ENCODE measurements around the gene AK8.

The AK8 gene

DNA sequence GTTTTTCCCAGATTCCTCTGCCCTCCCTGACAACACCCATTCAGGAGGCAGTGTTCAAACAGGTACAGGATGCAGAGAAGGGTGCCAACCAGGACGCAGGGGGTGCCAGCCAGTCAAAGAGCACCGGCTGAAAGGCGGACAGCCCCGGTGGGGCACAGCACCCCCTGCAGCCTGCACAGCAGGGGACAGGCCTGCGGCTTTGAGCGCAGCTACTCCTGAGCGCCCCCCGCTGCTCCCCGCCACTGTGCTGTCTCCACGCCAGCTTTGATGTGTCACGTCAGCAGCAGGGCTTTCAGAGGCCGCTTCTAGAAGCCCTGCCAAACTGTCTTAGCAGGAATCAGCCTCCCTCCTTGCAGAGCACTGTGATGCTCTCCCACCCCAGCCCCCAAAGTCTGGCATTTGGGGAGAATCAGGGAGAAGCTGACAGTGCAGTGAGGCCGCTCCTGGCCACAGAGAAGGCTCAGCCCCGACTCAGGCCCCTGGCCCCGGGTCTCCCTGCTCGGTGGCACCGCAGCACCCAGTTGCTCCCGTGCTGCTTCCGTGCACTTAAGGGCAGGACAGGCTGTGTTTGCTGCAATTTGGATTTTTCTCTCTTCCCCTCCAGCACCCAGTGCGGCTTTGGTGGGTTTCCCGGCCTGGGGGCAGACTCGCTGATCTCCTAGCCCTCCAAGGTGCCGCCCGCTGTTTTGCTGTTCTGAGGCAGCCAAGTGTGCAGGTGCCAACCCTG lies 20.3 kb downstream of the AK8 start:
- peaks cover 3% of the 10 kb centered on the region for H3K27me3 Mint-ChIP-seq
- ATAC-seq (ENCODE audit: low read depth) (no peak), DNase-seq (ENCODE audit: low spot score in 2 of 2) (no peak)

DNA sequence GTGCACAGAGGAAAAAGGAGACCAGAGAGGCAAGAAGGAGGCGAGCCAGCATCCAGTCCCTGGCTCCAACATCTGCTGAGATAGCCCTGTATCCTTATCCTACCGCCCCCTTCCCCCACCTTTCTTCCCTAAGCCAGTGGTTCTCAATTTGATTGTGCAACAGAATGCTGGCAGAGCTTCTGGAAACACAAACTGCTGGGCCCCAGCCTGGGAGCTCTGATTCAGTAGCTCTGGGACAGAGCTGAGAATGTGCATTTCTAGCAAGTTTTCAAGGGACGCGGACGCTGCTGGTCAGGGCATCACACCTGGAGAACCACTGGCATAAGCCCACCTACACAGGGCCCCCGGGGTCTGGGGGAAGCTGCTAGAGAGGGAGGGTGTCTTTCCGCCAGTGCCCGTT lies 21.1 kb downstream of the AK8 start:
- H3K27me3 Mint-ChIP-seq = peaks cover 3% of the 10 kb centered on the region
- no peaks in the 10 kb centered on the region for H3K9me3 Mint-ChIP-seq
- H3K27ac Mint-ChIP-seq = no peak overlapping the region
- H3K4me3 Mint-ChIP-seq = no peak overlapping the region
- no peak for DNase-seq (ENCODE audit: low spot score in 2 of 2)
- no peak for ATAC-seq (ENCODE audit: low read depth)
- peaks cover 1% of the 10 kb centered on the region for H3K36me3 Mint-ChIP-seq
- peaks cover 16% of the 10 kb centered on the region for H3K4me1 Mint-ChIP-seq

More for the DNA sequence above, 20.3 kb downstream of the AK8 start:
- Mint-ChIP-seq H3K27ac (no peak overlapping the region), H3K9me3 (no peaks in the 10 kb centered on the region), H3K4me1 (peaks cover 14% of the 10 kb centered on the region), H3K36me3 (no peaks in the 10 kb centered on the region), H3K4me3 (no peak overlapping the region)

DNA sequence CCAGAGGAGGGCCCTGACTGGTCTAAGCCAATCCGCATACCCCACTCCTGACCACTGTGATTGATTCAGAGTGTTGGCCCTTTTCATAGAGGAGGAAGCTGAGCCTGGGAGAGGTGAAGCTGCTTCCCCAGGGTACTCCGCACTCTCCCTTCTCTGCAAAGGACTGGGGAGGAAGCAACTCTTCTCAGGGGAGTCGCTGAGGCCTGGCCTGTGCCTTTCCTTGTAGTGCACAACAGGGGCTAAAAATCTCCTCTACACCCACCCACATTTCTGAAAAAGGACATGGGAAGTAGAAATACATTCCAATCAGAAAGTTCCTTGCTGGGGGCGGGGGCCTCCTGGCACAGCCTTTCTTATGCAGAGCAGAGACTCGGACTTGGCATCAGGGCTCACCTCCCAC lies 22.2 kb downstream of the AK8 start:
- no peak for ATAC-seq (ENCODE audit: low read depth)
- H3K27me3 Mint-ChIP-seq = peaks cover 3% of the 10 kb centered on the region
- peak overlapping the region; percentile 49 for H3K4me3 Mint-ChIP-seq

DNA sequence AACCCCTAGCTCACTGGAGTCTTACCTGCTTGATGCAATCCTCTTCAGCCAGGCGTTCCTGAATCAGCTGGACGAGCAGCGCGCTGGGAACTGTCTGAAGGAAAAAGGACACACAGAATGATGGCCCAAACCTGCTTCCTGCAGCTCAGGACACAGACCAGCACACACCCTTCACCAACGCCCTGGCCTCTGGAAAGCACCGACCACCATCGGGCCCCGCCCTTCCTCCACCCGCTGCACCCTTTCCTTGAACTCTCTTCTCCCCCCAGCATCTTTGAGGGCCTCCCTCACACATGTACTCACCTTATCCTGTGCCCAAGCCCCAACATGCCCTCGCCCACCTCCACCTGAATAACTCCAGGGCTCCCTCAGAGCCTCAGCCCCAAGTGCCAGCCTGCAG lies 23.3 kb downstream of the AK8 start:
- peak overlapping the region; percentile 82 for H3K27ac Mint-ChIP-seq
- peak overlapping the region; percentile 74 for H3K4me3 Mint-ChIP-seq
- H3K4me1 Mint-ChIP-seq = peaks cover 19% of the 10 kb centered on the region
- H3K36me3 Mint-ChIP-seq = peaks cover 1% of the 10 kb centered on the region
- H3K9me3 Mint-ChIP-seq = no peaks in the 10 kb centered on the region
- no peak for DNase-seq (ENCODE audit: low spot score in 2 of 2)
- ATAC-seq (ENCODE audit: low read depth) = peak; percentile 71
- peaks cover 3% of the 10 kb centered on the region for H3K27me3 Mint-ChIP-seq

More for the DNA sequence above, 22.2 kb downstream of the AK8 start:
- Mint-ChIP-seq H3K4me1 (peaks cover 19% of the 10 kb centered on the region), H3K36me3 (peaks cover 1% of the 10 kb centered on the region), H3K27ac (no peak overlapping the region), H3K9me3 (no peaks in the 10 kb centered on the region)
- no peak for DNase-seq (ENCODE audit: low spot score in 2 of 2)

DNA sequence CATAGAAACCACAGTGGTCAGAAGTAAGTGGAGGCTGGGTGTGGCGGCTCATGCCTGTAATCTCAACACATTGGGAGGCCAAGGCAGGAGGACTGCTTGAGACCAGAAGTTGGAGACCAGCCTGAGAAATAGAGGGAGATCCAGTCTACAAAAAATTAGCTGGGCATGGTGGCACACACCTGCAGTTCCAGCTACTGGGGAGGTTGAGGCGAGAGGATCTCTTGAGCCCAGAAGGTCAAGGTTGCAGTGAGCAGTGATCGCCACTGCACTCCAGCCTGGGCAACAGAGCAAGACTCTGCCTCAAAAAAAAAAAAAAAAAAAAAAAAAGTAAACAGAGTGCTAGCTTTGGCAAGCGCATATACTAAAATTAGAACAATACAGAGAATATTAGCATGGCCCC lies 24.6 kb downstream of the AK8 start:
- Mint-ChIP-seq H3K4me1 (peaks cover 21% of the 10 kb centered on the region), H3K36me3 (peaks cover 1% of the 10 kb centered on the region), H3K4me3 (no peak overlapping the region), H3K9me3 (no peaks in the 10 kb centered on the region), H3K27ac (no peak overlapping the region), H3K27me3 (no peaks in the 10 kb centered on the region)
- no peak for ATAC-seq (ENCODE audit: low read depth)
- DNase-seq (ENCODE audit: low spot score in 2 of 2) = no peak

DNA sequence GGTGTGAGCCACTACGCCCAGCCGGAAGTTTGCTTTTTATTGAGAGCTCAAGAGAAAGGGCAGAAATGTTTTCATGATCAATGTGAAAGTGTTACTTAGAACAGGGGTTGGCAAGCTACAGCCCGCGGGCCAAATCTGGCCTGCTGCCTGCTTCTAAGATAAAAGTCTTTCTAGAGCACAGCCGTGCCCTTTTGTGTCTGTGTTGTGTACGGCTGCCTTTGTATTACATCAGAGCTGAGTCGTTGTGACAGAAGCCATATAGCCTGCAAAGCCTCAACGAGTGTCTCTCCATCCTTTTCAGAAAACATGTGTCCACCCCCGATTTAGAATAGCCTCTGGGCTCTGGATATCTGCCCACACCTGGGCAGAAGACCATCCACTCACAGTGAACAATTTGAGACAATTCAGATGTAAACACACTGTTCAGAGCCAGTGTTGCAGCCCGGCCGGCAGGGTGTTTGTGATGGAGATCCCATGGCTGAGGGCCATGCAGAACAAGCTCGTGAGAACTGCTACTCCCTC lies 28.8 kb downstream of the AK8 start:
- H3K27ac Mint-ChIP-seq = no peak overlapping the region
- H3K27me3 Mint-ChIP-seq = no peaks in the 10 kb centered on the region
- H3K4me3 Mint-ChIP-seq = peak overlapping the region; percentile 64
- DNase-seq (ENCODE audit: low spot score in 2 of 2) (no peak), ATAC-seq (ENCODE audit: low read depth) (no peak)
- H3K36me3 Mint-ChIP-seq = peaks cover 1% of the 10 kb centered on the region
- H3K4me1 Mint-ChIP-seq = peaks cover 9% of the 10 kb centered on the region
- H3K9me3 Mint-ChIP-seq = no peaks in the 10 kb centered on the region

DNA sequence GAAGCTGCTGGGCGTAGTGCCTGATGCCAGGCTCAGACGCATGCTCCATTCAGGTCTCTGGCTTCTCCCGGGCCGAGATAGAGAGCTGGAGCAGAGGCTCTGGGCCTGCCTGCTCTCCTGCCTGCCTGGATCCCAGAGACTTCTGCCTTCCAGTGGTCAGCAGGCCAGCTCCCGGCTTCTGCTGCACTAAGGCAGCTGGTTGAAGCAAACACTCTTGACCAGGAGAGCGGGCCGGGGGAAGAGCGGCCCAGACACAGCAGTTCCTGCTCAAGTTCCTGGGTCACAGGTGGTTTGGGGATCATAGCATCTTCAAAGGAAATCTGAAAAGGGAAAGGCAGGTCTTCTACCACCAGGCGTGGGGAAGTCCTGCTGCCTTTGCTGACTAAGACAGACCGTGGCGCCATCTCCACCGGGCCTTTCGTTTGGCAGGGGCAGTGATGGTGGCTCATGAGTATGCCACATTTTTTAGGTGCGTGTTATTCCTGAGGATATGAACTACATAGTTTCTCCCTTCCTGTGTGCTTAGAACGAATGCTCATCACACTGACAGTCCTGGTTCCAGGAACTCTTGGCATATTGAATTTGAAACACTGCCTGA lies 31.1 kb downstream of the AK8 start:
- H3K36me3 Mint-ChIP-seq = no peaks in the 10 kb centered on the region
- no peak overlapping the region for H3K4me3 Mint-ChIP-seq
- ATAC-seq (ENCODE audit: low read depth) (no peak), DNase-seq (ENCODE audit: low spot score in 2 of 2) (no peak)
- no peak overlapping the region for H3K27ac Mint-ChIP-seq
- H3K27me3 Mint-ChIP-seq = no peaks in the 10 kb centered on the region
- peaks cover 6% of the 10 kb centered on the region for H3K4me1 Mint-ChIP-seq
- no peaks in the 10 kb centered on the region for H3K9me3 Mint-ChIP-seq

DNA sequence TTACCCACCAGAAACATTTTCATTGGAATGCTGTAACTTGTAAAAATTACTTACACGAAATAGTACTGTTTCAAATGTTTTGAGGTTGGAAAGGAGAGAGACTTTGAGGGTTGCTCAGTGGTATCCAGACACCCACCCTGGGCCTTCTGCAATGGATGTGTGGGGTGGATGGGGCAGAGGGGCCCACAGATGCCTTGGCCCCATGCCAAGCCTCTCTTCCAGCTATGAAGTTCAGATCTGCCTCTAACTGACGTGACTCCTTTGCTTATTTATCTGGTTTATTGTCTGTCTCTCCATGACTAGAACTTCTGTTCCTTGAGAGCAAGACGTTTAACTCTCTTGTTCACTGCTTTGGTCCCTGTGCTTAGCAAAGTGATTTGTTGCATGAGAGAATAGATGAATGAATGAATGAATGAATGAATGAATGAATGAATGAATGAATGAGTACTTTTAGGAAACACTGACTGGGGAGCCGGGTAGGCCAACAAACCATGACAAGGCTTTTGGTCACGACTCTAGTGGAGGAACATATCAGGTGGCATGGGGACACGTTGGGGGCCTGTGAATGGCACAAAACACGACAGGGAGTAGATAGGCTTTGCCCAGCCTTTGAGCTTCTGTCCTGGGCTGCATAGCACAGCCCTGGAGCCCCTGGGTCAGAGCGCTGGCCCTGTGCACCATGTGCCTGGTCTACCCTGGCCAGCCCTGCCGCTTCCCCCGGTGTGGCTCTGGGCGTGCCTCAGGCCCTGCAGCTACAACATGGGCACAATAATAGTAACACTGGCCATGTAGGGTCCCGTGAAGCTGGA lies 31.8 kb downstream of the AK8 start:
- H3K36me3 Mint-ChIP-seq = no peaks in the 10 kb centered on the region

DNA sequence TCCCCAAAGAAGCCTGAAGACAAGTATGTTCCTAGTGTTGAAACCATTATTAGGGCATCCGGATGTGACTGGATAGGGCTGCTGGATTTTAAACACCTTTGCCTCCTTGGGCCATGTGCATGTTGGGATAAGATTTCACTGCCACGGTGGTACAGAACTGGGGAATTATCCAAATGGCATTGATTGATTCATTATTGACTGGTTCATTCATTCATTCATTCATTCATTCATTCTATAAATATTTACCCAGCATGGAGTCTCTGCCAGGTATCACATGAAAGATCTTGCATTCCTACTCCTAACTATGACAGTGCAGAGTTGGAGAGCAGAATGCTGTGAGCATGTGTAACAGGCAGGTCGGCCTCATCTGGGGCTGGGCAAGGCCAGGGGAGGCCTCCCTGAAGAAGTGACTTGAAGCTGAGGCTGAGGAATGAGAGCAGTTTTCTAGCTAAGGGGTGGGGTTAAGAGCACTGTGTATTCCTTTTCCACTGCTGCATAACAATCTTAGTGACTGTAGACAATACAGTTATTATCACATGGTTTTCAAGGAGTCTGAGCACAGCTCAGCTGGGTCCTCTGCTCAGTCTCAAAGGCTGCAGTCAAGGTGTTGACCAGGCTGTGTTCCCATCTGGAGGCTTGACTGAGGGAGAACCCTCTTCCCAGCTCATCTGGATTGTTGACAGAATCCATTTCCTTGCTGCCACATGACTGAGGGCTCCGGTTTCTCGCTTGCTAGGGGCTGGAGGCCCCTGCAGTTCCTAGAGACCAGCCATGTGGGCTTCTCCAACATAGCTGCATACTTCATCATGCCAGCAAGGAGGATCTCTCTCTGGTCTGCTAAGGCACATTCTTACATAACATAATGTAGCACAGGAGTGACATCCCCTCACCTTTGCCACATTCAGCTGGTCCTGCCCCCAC lies 35.7 kb downstream of the AK8 start:
- no peak overlapping the region for H3K27ac Mint-ChIP-seq
- H3K27me3 Mint-ChIP-seq = no peaks in the 10 kb centered on the region
- no peaks in the 10 kb centered on the region for H3K9me3 Mint-ChIP-seq
- no peaks in the 10 kb centered on the region for H3K36me3 Mint-ChIP-seq
- no peak for ATAC-seq (ENCODE audit: low read depth)
- DNase-seq (ENCODE audit: low spot score in 2 of 2) = no peak
- H3K4me1 Mint-ChIP-seq = no peaks in the 10 kb centered on the region
- H3K4me3 Mint-ChIP-seq = no peak overlapping the region

More for the DNA sequence above, 31.8 kb downstream of the AK8 start:
- H3K4me1 Mint-ChIP-seq = peaks cover 4% of the 10 kb centered on the region
- no peak overlapping the region for H3K4me3 Mint-ChIP-seq
- H3K27me3 Mint-ChIP-seq = no peaks in the 10 kb centered on the region
- ATAC-seq (ENCODE audit: low read depth) (no peak), DNase-seq (ENCODE audit: low spot score in 2 of 2) (no peak)
- H3K9me3 Mint-ChIP-seq = no peaks in the 10 kb centered on the region
- H3K27ac Mint-ChIP-seq = no peak overlapping the region

DNA sequence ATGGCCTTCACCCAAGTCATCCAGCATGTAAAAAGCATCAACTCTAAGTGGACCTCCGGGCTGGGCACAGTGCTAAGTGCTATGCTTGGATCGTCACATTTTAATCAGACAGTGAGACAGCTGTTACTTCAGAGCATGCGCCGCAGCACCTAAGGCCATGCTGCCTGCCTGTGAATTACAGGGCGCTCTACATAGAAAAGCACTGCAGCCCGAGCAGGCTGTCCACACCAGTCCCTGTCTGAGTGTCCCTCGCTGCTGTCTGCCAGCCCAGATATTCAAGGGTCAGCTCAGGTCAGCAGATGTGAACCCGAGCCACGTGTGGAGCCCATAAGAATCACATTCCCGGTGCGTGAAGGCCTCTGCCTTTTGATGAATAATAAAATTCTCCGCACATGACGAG lies 37.1 kb downstream of the AK8 start:
- Mint-ChIP-seq H3K36me3 (no peaks in the 10 kb centered on the region), H3K27ac (no peak overlapping the region), H3K4me3 (no peak overlapping the region), H3K4me1 (no peaks in the 10 kb centered on the region), H3K27me3 (no peaks in the 10 kb centered on the region), H3K9me3 (no peaks in the 10 kb centered on the region)
- DNase-seq (ENCODE audit: low spot score in 2 of 2) (no peak), ATAC-seq (ENCODE audit: low read depth) (no peak)

DNA sequence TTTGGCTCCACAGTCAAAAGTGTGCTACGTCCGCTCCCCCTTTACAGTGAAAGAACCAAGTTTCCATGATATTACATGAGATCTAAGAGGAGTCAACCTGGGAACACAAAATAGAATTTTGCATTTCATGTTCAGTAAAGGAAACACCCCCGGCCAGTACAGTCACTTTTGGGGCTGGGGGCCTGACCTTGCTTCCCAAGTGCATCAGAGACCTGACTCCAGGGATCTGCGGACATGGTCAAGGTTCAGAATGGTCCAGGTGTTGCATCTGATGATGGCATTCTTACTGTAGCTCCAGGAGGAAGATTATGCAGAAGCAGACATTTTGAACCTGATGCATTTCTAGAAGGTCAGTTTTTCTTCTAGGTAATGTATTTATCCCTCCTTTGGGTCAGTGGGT lies 39.8 kb downstream of the AK8 start:
- H3K4me3 Mint-ChIP-seq = no peak overlapping the region
- no peaks in the 10 kb centered on the region for H3K36me3 Mint-ChIP-seq
- H3K9me3 Mint-ChIP-seq = no peaks in the 10 kb centered on the region
- no peak overlapping the region for H3K27ac Mint-ChIP-seq
- H3K4me1 Mint-ChIP-seq = no peaks in the 10 kb centered on the region
- DNase-seq (ENCODE audit: low spot score in 2 of 2) (no peak), ATAC-seq (ENCODE audit: low read depth) (no peak)
- H3K27me3 Mint-ChIP-seq = peaks cover 2% of the 10 kb centered on the region

DNA sequence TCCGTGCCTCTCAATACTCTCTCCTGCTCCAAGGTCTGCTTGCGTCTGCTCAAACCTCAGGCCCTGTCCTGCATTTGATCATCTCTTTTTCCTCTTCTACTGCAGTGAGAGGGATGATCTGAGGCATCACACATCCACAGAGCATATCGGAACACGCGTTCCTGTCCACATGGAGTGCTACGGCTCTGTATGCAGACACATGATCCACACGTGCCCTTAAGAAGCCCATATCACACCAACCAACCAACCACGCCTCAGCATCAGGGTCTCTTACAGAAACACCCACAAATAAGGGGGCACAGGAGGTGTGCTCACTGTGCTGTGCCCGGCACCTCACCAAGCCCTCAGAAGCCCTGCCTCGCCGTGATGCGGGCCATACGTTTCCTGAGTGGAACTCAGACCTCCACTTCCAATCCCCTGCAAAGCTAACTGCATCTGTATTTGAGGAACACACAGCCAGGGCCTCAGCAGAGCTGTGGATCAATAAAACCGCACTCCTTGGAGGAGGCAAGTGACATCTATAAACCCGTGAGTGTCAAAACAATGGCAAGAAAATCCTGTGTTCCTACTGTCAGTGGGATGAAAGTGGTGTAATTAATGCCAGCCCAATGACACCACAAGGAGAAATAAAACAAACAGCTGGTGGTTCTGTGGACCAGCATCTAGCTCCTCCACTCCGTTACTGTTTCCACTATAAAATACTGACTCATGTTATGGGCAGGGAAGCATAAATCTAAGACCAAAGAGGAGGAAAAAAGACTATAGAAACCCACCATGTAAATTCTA lies 40.4 kb downstream of the AK8 start:
- no peaks in the 10 kb centered on the region for H3K9me3 Mint-ChIP-seq
- H3K4me1 Mint-ChIP-seq = no peaks in the 10 kb centered on the region
- no peak overlapping the region for H3K4me3 Mint-ChIP-seq
- no peak overlapping the region for H3K27ac Mint-ChIP-seq
- ATAC-seq (ENCODE audit: low read depth) = no peak
- H3K27me3 Mint-ChIP-seq = peaks cover 2% of the 10 kb centered on the region
- no peak for DNase-seq (ENCODE audit: low spot score in 2 of 2)
- H3K36me3 Mint-ChIP-seq = no peaks in the 10 kb centered on the region

DNA sequence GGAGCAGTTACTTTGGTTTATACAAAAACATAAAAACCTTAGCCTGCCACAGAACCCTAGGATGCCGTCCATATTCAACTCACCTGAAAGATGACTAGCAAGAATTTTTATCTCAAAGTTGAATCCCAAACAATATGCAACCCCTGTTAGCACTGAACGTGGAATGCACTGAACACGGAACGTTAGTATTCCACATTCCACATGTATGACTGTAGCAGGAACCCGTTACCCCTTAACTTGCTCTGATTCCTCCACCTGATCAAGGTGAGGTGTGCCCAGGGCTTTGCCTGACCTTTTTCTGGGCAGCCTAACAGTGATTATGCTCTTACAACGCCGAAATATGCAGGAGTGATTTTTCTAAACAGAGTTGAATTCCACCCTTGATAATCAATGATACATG lies 43.7 kb downstream of the AK8 start:
- Mint-ChIP-seq H3K4me3 (no peak overlapping the region), H3K27ac (no peak overlapping the region), H3K4me1 (no peaks in the 10 kb centered on the region)

More for the DNA sequence above, 43.7 kb downstream of the AK8 start:
- Mint-ChIP-seq H3K9me3 (no peaks in the 10 kb centered on the region), H3K36me3 (no peaks in the 10 kb centered on the region), H3K27me3 (peaks cover 2% of the 10 kb centered on the region)
- ATAC-seq (ENCODE audit: low read depth) (no peak), DNase-seq (ENCODE audit: low spot score in 2 of 2) (no peak)
